ENCODE results near the gene CAV1. TPM values are rescaled to one million over a fixed set of nuclear protein-coding genes. Genes with fewer than 3 reads are reported as not detected.

The CAV1 gene
- total RNA-seq, 2 experiments from 2014 or later = 0.87 TPM; not detected in 1

- DNase-seq = peak; percentile 81
- Mint-ChIP-seq H3K4me3 (no peak overlapping the region), H3K4me1 (peaks cover 37% of the 10 kb centered on the region), H3K27me3 (peaks cover 23% of the 10 kb centered on the region), H3K36me3 (peaks cover 3% of the 10 kb centered on the region), H3K27ac (peak overlapping the region; percentile 9), H3K9me3 (ENCODE audit: low read depth) (no peaks in the 10 kb centered on the region)
- CTCF ChIA-PET = interaction anchor here (0.7 to 2.6 kb wide), 13 partner anchors 9 to 446 kb away, joined by 3 to 20 read pairs (median 5); no protein-coding TSS in a partner anchor
- peak; percentile 81 for ATAC-seq
These were observed 63.4 kb downstream of the CAV1 start for GRCh38 chr7:116588225-116588624.

DNA sequence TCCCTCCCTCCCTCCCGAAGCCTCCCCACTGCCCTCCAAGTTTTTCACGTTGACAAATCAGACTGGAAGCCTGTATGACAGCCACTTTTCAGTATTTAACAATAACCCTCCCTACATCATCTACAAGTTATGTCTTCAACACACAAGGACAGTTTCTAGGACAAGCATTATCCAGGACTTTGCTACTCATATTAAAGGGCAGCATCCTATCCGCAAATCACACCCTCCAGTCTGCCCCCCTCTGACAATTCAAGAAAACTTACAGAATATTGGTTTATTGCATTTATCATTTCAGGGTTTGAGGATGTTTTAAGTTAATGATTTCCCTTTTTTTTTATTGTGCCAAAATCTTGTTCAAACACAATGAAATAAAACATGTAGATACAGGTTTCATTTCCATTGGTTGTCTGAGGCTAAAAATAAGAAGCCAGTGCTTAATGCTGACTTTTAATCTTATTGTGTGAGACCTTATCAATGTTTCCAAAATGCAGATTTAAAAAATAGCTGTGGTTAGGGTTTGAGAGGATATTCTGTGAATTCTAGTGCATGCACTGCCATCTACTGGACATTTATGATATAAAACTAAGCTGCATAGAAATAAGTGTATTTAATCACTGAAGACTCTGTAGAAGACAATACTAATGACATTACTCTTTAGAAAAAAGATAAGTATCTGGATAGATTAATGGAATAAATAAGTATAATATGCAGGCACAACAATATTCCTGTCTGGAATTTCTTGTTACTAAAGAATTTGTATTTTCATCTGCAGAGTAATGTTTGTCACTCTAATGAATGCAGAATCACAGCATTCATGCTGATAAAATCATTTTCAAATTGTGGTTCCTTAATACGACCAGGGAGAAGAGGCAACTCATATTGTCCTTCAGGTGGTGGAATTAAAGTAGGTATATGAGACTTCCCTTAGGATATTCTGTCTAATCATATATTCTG is 64.1 kb downstream of the CAV1 start:
- DNase-seq (no peak), ATAC-seq (peak; percentile 41)
- Mint-ChIP-seq H3K4me1 (peaks cover 30% of the 10 kb centered on the region), H3K27ac (no peak overlapping the region), H3K36me3 (peaks cover 2% of the 10 kb centered on the region), H3K9me3 (ENCODE audit: low read depth) (no peaks in the 10 kb centered on the region), H3K4me3 (no peak overlapping the region), H3K27me3 (peaks cover 28% of the 10 kb centered on the region)
- CTCF ChIA-PET = interaction anchor here (0.5 to 2.6 kb wide), 20 partner anchors 8 to 468 kb away, joined by 3 to 20 read pairs (median 5); partner anchors contain the start of gene TES

DNA sequence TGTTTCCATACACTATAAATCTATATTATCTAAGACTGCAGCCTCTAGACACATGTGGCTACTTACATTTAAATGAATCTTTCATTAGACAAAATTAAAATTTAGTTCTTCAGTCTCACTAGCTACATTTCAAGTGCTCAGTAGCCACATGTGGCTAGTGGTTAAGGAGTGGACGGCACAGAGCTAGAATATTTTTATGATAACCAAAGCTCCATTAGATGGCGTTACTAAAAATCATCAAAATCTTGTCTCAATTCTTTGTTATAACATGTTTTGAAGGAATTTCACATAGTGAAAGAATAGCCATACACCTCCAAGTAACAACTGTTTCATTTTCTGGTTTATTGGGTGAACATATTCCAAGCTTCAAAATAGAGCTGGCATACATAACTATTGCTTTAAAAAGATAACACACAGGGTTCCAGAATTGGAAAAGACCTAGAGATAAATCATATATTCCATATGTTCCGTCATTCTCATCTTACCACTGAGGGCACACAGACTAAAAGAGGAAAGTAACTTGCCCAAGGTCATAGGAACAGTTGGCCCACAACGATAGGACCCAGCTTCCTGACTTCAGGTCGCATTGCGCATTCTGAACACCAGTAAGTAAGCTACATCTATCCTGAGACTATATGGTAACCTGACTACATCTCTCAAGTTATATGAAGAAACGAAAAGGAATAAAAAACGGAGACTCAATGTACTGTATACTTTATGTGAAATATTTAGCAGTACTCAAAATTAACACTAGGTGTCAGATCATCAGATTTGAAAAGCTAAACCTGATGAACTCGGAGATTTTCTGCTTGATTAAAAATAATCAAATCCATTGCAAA is 66.6 kb downstream of the CAV1 start:
- CTCF ChIA-PET = interaction anchor here (0.8 to 3.6 kb wide), 21 partner anchors 9 to 453 kb away, joined by 3 to 27 read pairs (median 7); no protein-coding TSS in a partner anchor
- Mint-ChIP-seq H3K4me3 (no peak overlapping the region), H3K27me3 (peaks cover 41% of the 10 kb centered on the region), H3K27ac (no peak overlapping the region), H3K9me3 (ENCODE audit: low read depth) (no peaks in the 10 kb centered on the region), H3K36me3 (no peaks in the 10 kb centered on the region), H3K4me1 (peaks cover 26% of the 10 kb centered on the region)
- DNase-seq (no peak), ATAC-seq (no peak)

DNA sequence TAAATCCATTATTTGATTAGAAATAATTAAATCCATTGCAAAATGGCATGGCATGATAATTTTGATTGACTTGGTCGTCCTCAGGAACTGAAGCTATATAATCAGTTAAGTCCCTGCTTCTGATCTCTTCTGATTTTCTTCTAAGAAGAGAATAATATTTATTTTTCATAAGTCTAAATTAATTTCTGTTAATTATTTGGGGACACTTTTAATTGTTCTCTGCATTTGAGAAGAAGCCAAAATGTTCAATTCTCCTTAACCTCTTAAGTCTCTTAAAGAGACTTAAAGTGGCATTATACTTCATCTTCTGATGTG is 67.2 kb downstream of the CAV1 start:
- ATAC-seq = no peak
- Mint-ChIP-seq H3K4me1 (peaks cover 26% of the 10 kb centered on the region), H3K27ac (no peak overlapping the region), H3K27me3 (peaks cover 44% of the 10 kb centered on the region), H3K4me3 (no peak overlapping the region), H3K9me3 (ENCODE audit: low read depth) (no peaks in the 10 kb centered on the region), H3K36me3 (no peaks in the 10 kb centered on the region)
- no peak for DNase-seq
- CTCF ChIA-PET = interaction anchor here (0.8 to 3.6 kb wide), 19 partner anchors 8 to 453 kb away, joined by 3 to 27 read pairs (median 7); no protein-coding TSS in a partner anchor

- CTCF ChIA-PET = interaction anchor here (0.9 to 3.6 kb wide), 13 partner anchors 8 to 454 kb away, joined by 4 to 27 read pairs (median 8); no protein-coding TSS in a partner anchor
- H3K4me1 Mint-ChIP-seq = peaks cover 25% of the 10 kb centered on the region
- DNase-seq (no peak), ATAC-seq (no peak)
- peaks cover 48% of the 10 kb centered on the region for H3K27me3 Mint-ChIP-seq
- H3K9me3 Mint-ChIP-seq (ENCODE audit: low read depth) = no peaks in the 10 kb centered on the region
- H3K36me3 Mint-ChIP-seq = no peaks in the 10 kb centered on the region
- H3K27ac Mint-ChIP-seq = no peak overlapping the region
- no peak overlapping the region for H3K4me3 Mint-ChIP-seq
These were observed 67.6 kb downstream of the CAV1 start for GRCh38 chr7:116592445-116592844.

GRCh38 chr7:116593359-116594075 is 68.7 kb downstream of the CAV1 start:
- Mint-ChIP-seq H3K4me1 (peaks cover 14% of the 10 kb centered on the region), H3K9me3 (ENCODE audit: low read depth) (no peaks in the 10 kb centered on the region), H3K27ac (no peak overlapping the region), H3K36me3 (no peaks in the 10 kb centered on the region), H3K4me3 (no peak overlapping the region), H3K27me3 (peaks cover 56% of the 10 kb centered on the region)
- ATAC-seq (no peak), DNase-seq (no peak)
- CTCF ChIA-PET = interaction anchor here (0.9 to 3.6 kb wide), 7 partner anchors 10 to 413 kb away, joined by 3 to 13 read pairs (median 3); no protein-coding TSS in a partner anchor

GRCh38 chr7:116595063-116595462 is 70.2 kb downstream of the CAV1 start:
- Mint-ChIP-seq H3K4me3 (no peak overlapping the region), H3K27me3 (peaks cover 62% of the 10 kb centered on the region), H3K9me3 (ENCODE audit: low read depth) (no peaks in the 10 kb centered on the region), H3K27ac (no peak overlapping the region), H3K4me1 (peaks cover 9% of the 10 kb centered on the region), H3K36me3 (no peaks in the 10 kb centered on the region)
- CTCF ChIA-PET = interaction anchor here (1.4 kb wide), 1 partner anchor 8 kb away, joined by 3 read pairs; no protein-coding TSS in a partner anchor
- ATAC-seq = no peak
- DNase-seq = no peak

DNA sequence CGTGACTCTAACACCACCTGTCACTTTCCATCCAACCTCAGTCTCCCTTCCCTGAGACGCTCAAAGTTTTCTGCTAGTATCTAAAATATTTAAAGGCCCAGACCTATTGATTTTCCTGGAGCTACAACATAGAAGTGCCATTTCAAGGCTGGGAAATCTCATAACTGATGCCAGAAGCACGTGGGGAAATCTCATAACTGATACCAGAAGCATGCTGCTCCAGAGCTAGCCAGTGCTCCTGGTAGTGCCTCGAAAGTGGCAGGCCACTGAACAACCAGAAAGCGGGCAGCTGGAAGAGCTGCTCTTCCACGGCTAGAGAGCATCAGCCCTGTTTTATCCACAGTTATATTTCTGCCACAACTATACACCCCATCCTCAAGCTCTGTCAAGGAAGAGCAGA is 72.5 kb downstream of the CAV1 start:
- Mint-ChIP-seq H3K4me1 (peaks cover 16% of the 10 kb centered on the region), H3K9me3 (ENCODE audit: low read depth) (no peaks in the 10 kb centered on the region), H3K4me3 (no peak overlapping the region), H3K27ac (no peak overlapping the region), H3K27me3 (peaks cover 54% of the 10 kb centered on the region), H3K36me3 (no peaks in the 10 kb centered on the region)
- ATAC-seq (no peak), DNase-seq (no peak)
- CTCF ChIA-PET = interaction anchor here (1.7 kb wide), 1 partner anchor 9 kb away, joined by 5 read pairs; no protein-coding TSS in a partner anchor

- CTCF ChIA-PET = no interaction called here
These were observed 73.4 kb downstream of the CAV1 start for GRCh38 chr7:116598278-116598677.

GRCh38 chr7:116598861-116599260 is 74.0 kb downstream of the CAV1 start:
- no peak for DNase-seq
- CTCF ChIA-PET = no interaction called here
- Mint-ChIP-seq H3K4me3 (no peak overlapping the region), H3K4me1 (peaks cover 14% of the 10 kb centered on the region), H3K36me3 (no peaks in the 10 kb centered on the region), H3K27ac (no peak overlapping the region), H3K27me3 (peaks cover 41% of the 10 kb centered on the region), H3K9me3 (ENCODE audit: low read depth) (no peaks in the 10 kb centered on the region)
- ATAC-seq = no peak

More at GRCh38 chr7:116598278-116598677, 73.4 kb downstream of the CAV1 start:
- DNase-seq (no peak), ATAC-seq (no peak)
- Mint-ChIP-seq H3K36me3 (no peaks in the 10 kb centered on the region), H3K4me1 (peaks cover 14% of the 10 kb centered on the region), H3K4me3 (no peak overlapping the region), H3K9me3 (ENCODE audit: low read depth) (no peaks in the 10 kb centered on the region), H3K27ac (no peak overlapping the region), H3K27me3 (peaks cover 45% of the 10 kb centered on the region)

DNA sequence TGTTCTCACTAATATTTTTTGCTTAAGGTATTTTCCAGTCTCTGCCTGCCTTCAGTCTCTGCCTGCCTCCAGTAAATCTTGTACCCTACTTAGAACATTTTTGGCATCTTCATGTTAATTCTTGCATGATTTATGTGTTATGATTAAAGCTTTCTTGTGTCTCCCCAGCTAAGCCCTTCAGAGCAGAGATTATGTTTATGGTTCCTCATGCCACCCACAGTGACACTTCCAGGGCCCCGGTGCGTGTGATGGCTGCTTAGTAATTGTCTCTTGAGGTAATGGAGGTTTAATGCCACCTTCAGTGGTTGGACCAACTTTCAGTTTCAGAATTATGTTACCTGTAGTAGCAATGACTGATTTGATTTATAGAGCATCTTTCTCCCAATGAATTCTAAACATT is 76.6 kb downstream of the CAV1 start:
- H3K27me3 Mint-ChIP-seq = peaks cover 39% of the 10 kb centered on the region
- CTCF ChIA-PET = interaction anchor here (0.6 to 1.3 kb wide), 3 partner anchors 13 to 382 kb away, joined by 3 to 5 read pairs (median 3); no protein-coding TSS in a partner anchor
- H3K4me3 Mint-ChIP-seq = no peak overlapping the region
- peaks cover 14% of the 10 kb centered on the region for H3K4me1 Mint-ChIP-seq
- no peaks in the 10 kb centered on the region for H3K36me3 Mint-ChIP-seq
- H3K27ac Mint-ChIP-seq = no peak overlapping the region
- no peaks in the 10 kb centered on the region for H3K9me3 Mint-ChIP-seq (ENCODE audit: low read depth)
- peak; percentile 79 for ATAC-seq
- DNase-seq = peak; percentile 60

GRCh38 chr7:116607299-116607698 is 82.5 kb downstream of the CAV1 start:
- peaks cover 34% of the 10 kb centered on the region for H3K27me3 Mint-ChIP-seq
- no peaks in the 10 kb centered on the region for H3K9me3 Mint-ChIP-seq (ENCODE audit: low read depth)
- H3K4me3 Mint-ChIP-seq = no peak overlapping the region
- DNase-seq (no peak), ATAC-seq (no peak)
- no peaks in the 10 kb centered on the region for H3K36me3 Mint-ChIP-seq
- H3K4me1 Mint-ChIP-seq = peaks cover 2% of the 10 kb centered on the region
- CTCF ChIA-PET = no interaction called here
- no peak overlapping the region for H3K27ac Mint-ChIP-seq
